C4-2B (cell line): Measurements from ENCODE around the gene EPHB2.

Experiments used
- H3K27ac ChIP-seq: fragments of 450-650 bp; 2 replicates; pipeline ENCODE4 v1.5.1; 2017
- CTCF ChIP-seq: fragments of 450-650 bp; conservative IDR thresholded peaks from 2 replicates; pipeline ENCODE4 v1.5.1; 2017; ENCODE audit warnings: mild to moderate bottlenecking
- ZFX ChIP-seq: fragments of 450-650 bp; IDR thresholded peaks from 2 replicates; pipeline ENCODE4 v1.6.1; 2017

EPHB2 gene

GRCh38 chr1:22749503-22749902 lies 38.9 kb downstream of the EPHB2 start:
- H3K27ac ChIP-seq: no peak overlapping the region
- TF ChIP-seq CTCF: no peak
- no peak for TF ChIP-seq ZFX

GRCh38 chr1:22749919-22750684 lies 39.5 kb downstream of the EPHB2 start:
- TF ChIP-seq ZFX: no peak
- TF ChIP-seq CTCF: no peak
- H3K27ac ChIP-seq: peak overlapping the region; percentile 42

- TF ChIP-seq CTCF: no peak
- TF ChIP-seq ZFX: no peak
- H3K27ac ChIP-seq: peak overlapping the region; percentile 42
Measured at GRCh38 chr1:22750685-22751051, 40.0 kb downstream of the EPHB2 start.

- peak overlapping the region; percentile 42 for H3K27ac ChIP-seq
- TF ChIP-seq CTCF: peak; percentile 13; the same call in 1 of the 2 replicates
- no peak for TF ChIP-seq ZFX
Measured at GRCh38 chr1:22751124-22751531, 40.5 kb downstream of the EPHB2 start.

- no peak overlapping the region for H3K27ac ChIP-seq
Measured at GRCh38 chr1:22752339-22752738, 41.7 kb downstream of the EPHB2 start.

GRCh38 chr1:22753481-22753971 lies 42.9 kb downstream of the EPHB2 start:
- TF ChIP-seq ZFX (no peak), CTCF (no peak)
- H3K27ac ChIP-seq: no peak overlapping the region

More at GRCh38 chr1:22752339-22752738, 41.7 kb downstream of the EPHB2 start:
- TF ChIP-seq ZFX (no peak), CTCF (no peak)

- TF ChIP-seq ZFX (no peak), CTCF (no peak)
- no peak overlapping the region for H3K27ac ChIP-seq
Measured at GRCh38 chr1:22754106-22754768, 43.6 kb downstream of the EPHB2 start.
